Measurements from ENCODE around the gene UFSP1.

- TF ChIP-seq, protein P1, sequence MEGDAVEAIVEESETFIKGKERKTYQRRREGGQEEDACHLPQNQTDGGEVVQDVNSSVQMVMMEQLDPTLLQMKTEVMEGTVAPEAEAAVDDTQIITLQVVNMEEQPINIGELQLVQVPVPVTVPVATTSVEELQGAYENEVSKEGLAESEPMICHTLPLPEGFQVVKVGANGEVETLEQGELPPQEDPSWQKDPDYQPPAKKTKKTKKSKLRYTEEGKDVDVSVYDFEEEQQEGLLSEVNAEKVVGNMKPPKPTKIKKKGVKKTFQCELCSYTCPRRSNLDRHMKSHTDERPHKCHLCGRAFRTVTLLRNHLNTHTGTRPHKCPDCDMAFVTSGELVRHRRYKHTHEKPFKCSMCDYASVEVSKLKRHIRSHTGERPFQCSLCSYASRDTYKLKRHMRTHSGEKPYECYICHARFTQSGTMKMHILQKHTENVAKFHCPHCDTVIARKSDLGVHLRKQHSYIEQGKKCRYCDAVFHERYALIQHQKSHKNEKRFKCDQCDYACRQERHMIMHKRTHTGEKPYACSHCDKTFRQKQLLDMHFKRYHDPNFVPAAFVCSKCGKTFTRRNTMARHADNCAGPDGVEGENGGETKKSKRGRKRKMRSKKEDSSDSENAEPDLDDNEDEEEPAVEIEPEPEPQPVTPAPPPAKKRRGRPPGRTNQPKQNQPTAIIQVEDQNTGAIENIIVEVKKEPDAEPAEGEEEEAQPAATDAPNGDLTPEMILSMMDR (IDR thresholded peaks at IDR 0.05 in 4 of 5, conservative IDR thresholded peaks at IDR 0.05 in 1 of 5), result no peak
- TF ChIP-seq POLR2A (IDR thresholded peaks at IDR 0.05), result no peak
Measured at GRCh38 chr7:100882785-100883526, 6.6 kb downstream of the UFSP1 start.

Measured in gastrocnemius medialis (tissue), 4 donors.